GM23248 (cell line): Measurements from ENCODE around the gene PARP8.

ENCODE experiments used
- EZH2 ChIP-seq: fragments of 200-600 bp; sonication (generic); IDR thresholded peaks from 2 replicates; pipeline ENCODE4 v1.6.1; 2018; ENCODE audit warnings: antibody characterized with exemption, mild to moderate bottlenecking; ENCODE audit not compliant: insufficient read depth, poor library complexity, severe bottlenecking
- EZH2phosphoT487 ChIP-seq: fragments of 200-600 bp; sonication (generic); IDR thresholded peaks from 2 replicates; pipeline ENCODE4 v1.6.1; 2018; ENCODE audit warnings: antibody characterized with exemption, moderate library complexity, mild to moderate bottlenecking, low read depth; ENCODE audit not compliant: insufficient read depth

- TF ChIP-seq EZH2 (no peak), EZH2phosphoT487 (no peak)
These were observed 133.2 kb downstream of the PARP8 start for GRCh38 chr5:50799596-50799995.
